WERI-Rb-1 (cell line): ENCODE data around the gene PLA2G4F.
"Not testable (repeated sequence)": the region's sequence is repeated elsewhere in the genome, so short reads cannot be mapped to it uniquely, and the experiment has no call there.

Source experiments
- DNase-seq: peaks from one replicate; pipeline ENCODE4 v3.0.0-alpha.2; 2020
- H3K27ac ChIP-seq: fragments of 250-450 bp; sonication (Bioruptor Pico); 2 replicates; pipeline ENCODE4 v1.5.1; 2020; ENCODE audit warnings: mild to moderate bottlenecking, moderate library complexity
- H3K27me3 ChIP-seq: fragments of 250-450 bp; sonication (Bioruptor Pico); 2 replicates; pipeline ENCODE4 v1.5.1; 2021; ENCODE audit warnings: mild to moderate bottlenecking, low read depth, moderate library complexity; ENCODE audit not compliant: insufficient read depth, severe bottlenecking
- H3K36me3 ChIP-seq: fragments of 250-450 bp; sonication (Bioruptor Pico); 2 replicates; pipeline ENCODE4 v1.5.1; 2020; ENCODE audit warnings: mild to moderate bottlenecking, moderate library complexity
- H3K4me3 ChIP-seq: 2 replicates; pipeline ENCODE4 v1.5.1; 2011; ENCODE audit warnings: low read depth, mild to moderate bottlenecking, control low read depth, low read length
- H3K9me3 ChIP-seq: fragments of 250-450 bp; sonication (Bioruptor Pico); 2 replicates; pipeline ENCODE4 v1.5.1; 2021; ENCODE audit warnings: mild to moderate bottlenecking, moderate library complexity; ENCODE audit not compliant: severe bottlenecking
- CTCF ChIP-seq: IDR thresholded peaks from 2 replicates; pipeline ENCODE4 v1.5.1; 2011; ENCODE audit warnings: low read depth, mild to moderate bottlenecking, control low read depth, inconsistent platforms, low read length

PLA2G4F gene

DNA sequence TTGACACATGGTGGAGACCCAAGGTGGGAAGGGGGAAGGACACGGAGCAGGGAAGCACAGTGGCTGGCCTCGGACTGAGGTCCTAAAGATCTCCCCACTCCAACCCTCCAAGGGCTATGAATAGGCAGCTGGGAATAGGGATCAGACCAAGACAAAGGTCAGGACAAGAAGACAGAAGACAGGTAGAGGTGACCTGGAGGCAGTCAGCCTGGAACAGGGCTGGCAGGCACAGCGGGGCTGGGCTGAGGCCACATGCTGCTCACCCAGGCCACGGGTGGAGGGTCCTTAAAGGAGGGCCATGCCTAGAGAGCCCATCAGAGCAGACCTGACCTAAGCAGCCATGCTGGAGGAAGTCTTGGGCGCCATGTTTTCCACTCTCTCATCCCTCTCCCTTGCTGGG is 59.4 kb downstream of the PLA2G4F start:
- no peak overlapping the region for H3K4me3 ChIP-seq
- H3K27me3 ChIP-seq: no peaks in the 10 kb centered on the region
- H3K27ac ChIP-seq: no peak overlapping the region
- no peaks in the 10 kb centered on the region for H3K9me3 ChIP-seq
- DNase-seq: no peak
- no peaks in the 10 kb centered on the region for H3K36me3 ChIP-seq
- TF ChIP-seq CTCF: no peak

- Histone ChIP-seq H3K9me3 (no peaks in the 10 kb centered on the region), H3K27ac (no peak within 1 kb of the TSS), H3K27me3 (no peaks in the 10 kb centered on the region), H3K36me3 (no peaks in the 10 kb centered on the region), H3K4me3 (no peak within 1 kb of the TSS)
- 0 out of 2 replicates have a peak, but pooled peaks have one; percentile 8 for TF ChIP-seq CTCF
- DNase-seq: no peak
Observed at GRCh38 chr15:42094512-42094963, 61.9 kb downstream of the PLA2G4F start, which contains the start of gene PLA2G4D. PLA2G4D (minus strand) TSS chr15:42094562; CDS start chr15:42094459, 103 bp downstream.

- Histone ChIP-seq H3K27me3 (no peaks in the 10 kb centered on the region), H3K27ac (no peak overlapping the region), H3K4me3 (no peak overlapping the region), H3K36me3 (no peaks in the 10 kb centered on the region), H3K9me3 (no peaks in the 10 kb centered on the region)
- DNase-seq: no peak
- TF ChIP-seq CTCF: no peak
Observed at GRCh38 chr15:42093966-42094365, 62.5 kb downstream of the PLA2G4F start.

- H3K27me3 ChIP-seq: no peaks in the 10 kb centered on the region
- TF ChIP-seq CTCF: no peak
- H3K27ac ChIP-seq: no peak overlapping the region
- H3K36me3 ChIP-seq: no peaks in the 10 kb centered on the region
- H3K4me3 ChIP-seq: no peak overlapping the region
- H3K9me3 ChIP-seq: no peaks in the 10 kb centered on the region
- no peak for DNase-seq
Observed at GRCh38 chr15:42092398-42093318, 63.8 kb downstream of the PLA2G4F start.

DNA sequence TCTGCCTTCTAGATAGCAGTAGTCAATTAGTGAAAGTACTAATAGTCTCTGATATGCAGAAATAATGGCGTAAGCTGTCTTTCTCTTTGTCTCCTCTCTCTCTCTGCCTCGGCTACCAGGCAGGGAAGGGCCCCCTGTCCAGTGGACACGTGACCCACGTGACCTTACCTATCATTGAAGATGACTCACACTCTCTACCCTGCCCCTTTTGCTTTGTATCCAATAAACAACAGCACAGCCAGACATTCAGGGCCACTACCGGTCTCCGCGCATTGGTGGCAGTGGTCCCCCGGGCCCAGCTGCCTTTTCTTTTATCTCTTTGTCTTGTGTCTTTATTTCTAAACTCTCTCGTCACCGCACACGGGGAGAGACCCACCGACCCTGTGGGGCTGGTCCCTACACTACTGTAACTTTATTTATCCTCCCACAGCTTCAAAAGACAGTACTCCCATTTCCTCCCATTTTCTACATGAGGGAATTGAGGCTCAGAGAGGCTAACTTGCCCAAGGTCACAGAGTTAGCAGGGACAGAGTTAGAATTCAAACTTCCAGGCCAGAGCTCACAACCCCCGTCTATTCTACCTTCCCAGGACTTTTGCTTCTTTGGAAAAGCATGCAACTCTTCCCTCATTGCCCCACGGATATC is 64.6 kb downstream of the PLA2G4F start:
- H3K27me3 ChIP-seq, H3K27ac ChIP-seq, H3K36me3 ChIP-seq, H3K4me3 ChIP-seq, H3K9me3 ChIP-seq, DNase-seq: not testable (repeated sequence)

DNA sequence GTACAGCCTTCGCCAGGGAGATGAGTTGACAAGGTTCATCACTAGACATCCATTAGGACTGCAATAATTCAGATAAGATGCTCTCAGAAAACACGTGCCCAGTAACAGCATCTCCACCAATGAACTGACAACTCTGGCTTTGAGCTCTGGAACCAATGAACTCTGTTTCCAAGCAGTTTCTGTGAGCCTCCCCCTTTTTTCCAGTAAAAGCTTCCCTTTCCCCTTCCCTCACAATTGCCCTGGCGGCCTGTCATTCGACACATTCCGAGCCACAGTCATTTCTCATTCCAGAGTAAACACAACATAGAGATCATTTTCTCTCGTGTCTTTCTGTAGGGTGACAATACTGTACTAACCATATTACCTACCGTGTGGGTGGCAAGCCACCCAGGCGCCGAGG is 65.7 kb downstream of the PLA2G4F start:
- Histone ChIP-seq H3K27me3 (no peaks in the 10 kb centered on the region), H3K4me3 (no peak overlapping the region), H3K9me3 (no peaks in the 10 kb centered on the region), H3K36me3 (no peaks in the 10 kb centered on the region), H3K27ac (no peak overlapping the region)
- no peak for DNase-seq
- no peak for TF ChIP-seq CTCF
